ENCODE measurements around the gene MFAP3. TPM values are rescaled to one million over a fixed set of nuclear protein-coding genes. Genes with fewer than 3 reads are reported as not detected.

The MFAP3 gene
- total and polyA plus RNA-seq, 2 donors (not counting 3 experiments of a cell fraction or from before 2014, with no cell fraction given) = 19.5 to 35.3 TPM

- ChIA-PET CTCF (interaction anchor here (1.7 kb wide), 1 partner anchor 33 kb away, joined by 6 read pairs; no protein-coding TSS in a partner anchor), POLR2A (interaction anchor here (1.0 to 1.7 kb wide), 5 partner anchors 16 to 151 kb away, joined by 3 to 5 read pairs (median 4); partner anchors contain the start of gene GALNT10)
- H3K4me1 ChIP-seq (ENCODE audit: control insufficient read depth, extremely low read depth, insufficient read depth, low read length) = peaks cover 28% of the 10 kb centered on the region
- intact Hi-C loops (cut with micrococcal nuclease) = loop anchor here (2.0 to 5.0 kb wide), 2 partner anchors 248 to 405 kb away; partner anchors contain the start of gene SAP30L
- no peaks in the 10 kb centered on the region for H3K27me3 ChIP-seq (ENCODE audit: control insufficient read depth in 2 of 2, insufficient read depth in 2 of 2, low read length in 2 of 2)
- BruUV-seq (replicated peaks) = no TSS peak
- TF ChIP-seq GATA2 (IDR thresholded peaks at IDR 0.05; ENCODE audit: insufficient read depth, insufficient read length, low read depth, low read length) (no peak), JUN (IDR thresholded peaks at IDR 0.05; ENCODE audit: borderline replicate concordance, insufficient read depth, insufficient read length, low read depth) (no peak), POLR2A (IDR thresholded peaks at IDR 0.05; ENCODE audit: low read depth, low read length) (no peak), MYC (IDR thresholded peaks at IDR 0.05; ENCODE audit: low read depth, low read length) (no peak), FOS (IDR thresholded peaks at IDR 0.05; ENCODE audit: borderline replicate concordance, insufficient read depth, low read length) (no peak), POLR2AphosphoS5 (IDR thresholded peaks at IDR 0.05; ENCODE audit: insufficient read depth, low read depth, low read length) (no peak), MAX (IDR thresholded peaks at IDR 0.05; ENCODE audit: insufficient read depth, insufficient read length) (no peak), CTCF (IDR thresholded peaks at IDR 0.05; ENCODE audit: extremely low read depth in 1 of 2, insufficient read depth in 1 of 2, low read depth in 1 of 2, low read length in 2 of 2) (no peak), EZH2 (IDR thresholded peaks at IDR 0.05; ENCODE audit: borderline replicate concordance, low read depth, low read length, severe bottlenecking) (no peak)
- no peaks in the 10 kb centered on the region for H3K36me3 ChIP-seq (ENCODE audit: control insufficient read depth in 2 of 2, extremely low read depth in 1 of 2, insufficient read depth in 2 of 2, low read length in 2 of 2)
- H3K9me1 ChIP-seq (replicated peaks; ENCODE audit: control insufficient read depth, extremely low read depth, insufficient read depth, low read length) = no peaks in the 10 kb centered on the region
- dilution Hi-C loops (cut with MboI; ENCODE audit: extremely low pct_ligation_motif_present, low sequenced_read_pairs) = no loop called here
- no peak for DNase-seq (ENCODE audit: low read depth, low spot score)
- H3K27ac ChIP-seq (ENCODE audit: insufficient read depth, low read depth, low read length) = peak overlapping the region; percentile 52
- no peak for FAIRE-seq
- H3K9ac ChIP-seq (replicated peaks; ENCODE audit: extremely low read depth, insufficient read depth, low read length) = peak overlapping the region; percentile 85
- H4K20me1 ChIP-seq (replicated peaks; ENCODE audit: control insufficient read depth, extremely low read depth, insufficient read depth, low read length) = no peaks in the 10 kb centered on the region
- peak overlapping the region; percentile 55 to 87 (median 79) for H3K4me3 ChIP-seq (replicated peaks in 1 of 3; ENCODE audit: insufficient read depth in 1 of 3, low read depth in 1 of 3, low read length in 3 of 3)
- peak overlapping the region; percentile 93 for H3K4me2 ChIP-seq (ENCODE audit: insufficient read depth, low read length)
- H2AFZ ChIP-seq (ENCODE audit: low read depth, low read length) = peak overlapping the region; percentile 24
- H3K9me3 ChIP-seq (replicated peaks; ENCODE audit: control insufficient read depth, insufficient read depth, low read length) = no peaks in the 10 kb centered on the region
- peaks cover 32% of the 10 kb centered on the region for H3K79me2 ChIP-seq (ENCODE audit: control insufficient read depth, insufficient read depth, low read length)
Measured at GRCh38 chr5:154039458-154039829, 677 bp downstream of the MFAP3 start.
